K562 (cell line): ENCODE measurements around the gene INTS6. TPM values are rescaled to one million over a fixed set of nuclear protein-coding genes. Genes with fewer than 3 reads are reported as not detected.

Experiments
- ATAC-seq: fragments of 200-7000 bp; cut with Tn5 transposase; 3 replicates; pipeline ENCODE4 v1.9.1; 2020; ENCODE audit warnings: moderate library complexity
- BruUV-seq: library from RNA; stranded (reverse); fragments of 400-500 nt; replicated peaks from 2 replicates; lab custom pipeline; 2021; lab: Mats Ljungman, UMichigan
- CTCF ChIA-PET: fragments of 300-600 bp; formaldehyde crosslinking; extraction: SDS; loops from one replicate; lab custom pipeline; 2021; ENCODE audit warnings: low intra/inter-chr PET ratio; lab: Yijun Ruan, JAX
- POLR2A ChIA-PET: fragments of 300-600, 350-650 bp; sonication (Branson Sonifier 250); formaldehyde crosslinking; extraction: SDS; loops from one replicate; lab custom pipeline; 2021; ENCODE audit warnings: antibody characterized with exemption, inconsistent platforms; lab: Yijun Ruan, JAX
- DNase-seq, 4 experiments: peaks; one replicate each; pipeline versions ENCODE4 v3.0.0 to v3.0.0-alpha.2; 2011 to 2018; ENCODE audit warnings: low spot score in 3 of 4, mixed read lengths in 3 of 4; ENCODE audit errors: extremely low read depth in 1 of 4
- FAIRE-seq: peaks from 2 replicates; lab custom pipeline; 2011; peaks lifted over from hg19 to GRCh38; lab: Jason Lieb, UNC
- H2AFZ ChIP-seq: 2 replicates; pipeline ENCODE4 v1.6.0; 2011; ENCODE audit warnings: low read depth, low read length, control low read depth, inconsistent platforms
- H3K27ac ChIP-seq: fragments of 200-600 bp; 3 replicates; pipeline ENCODE4 v1.8.0; 2011; ENCODE audit warnings: low read depth, mild to moderate bottlenecking, control low read depth, inconsistent platforms, low read length, moderate library complexity, mixed read lengths; ENCODE audit errors: extremely low read depth
- H3K27me3 ChIP-seq, 2 experiments: fragments of 300-600 bp in 1 of 2; 2 replicates in 1 of 2; 3 replicates in 1 of 2; pipeline versions ENCODE4 v1.6.0 to v1.8.0; 2011; ENCODE audit warnings: inconsistent platforms in 2 of 2, low read length in 2 of 2, mild to moderate bottlenecking in 1 of 2, mixed read lengths in 1 of 2, moderate library complexity in 1 of 2; ENCODE audit not compliant: control insufficient read depth in 2 of 2, insufficient read depth in 2 of 2
- H3K36me3 ChIP-seq: fragments of 300-600 bp; 3 replicates; pipeline ENCODE4 v1.8.0; 2011; ENCODE audit warnings: mild to moderate bottlenecking, low read length, inconsistent platforms; ENCODE audit not compliant: control insufficient read depth, insufficient read depth
- H3K4me1 ChIP-seq, 2 experiments: fragments of 200-600 bp in 1 of 2; replicated peaks in 1 of 2; 2 replicates in 1 of 2; 3 replicates in 1 of 2; pipeline versions ENCODE4 v1.5.1 to v1.8.0; 2011; ENCODE audit warnings: inconsistent platforms in 2 of 2, low read length in 2 of 2, mild to moderate bottlenecking in 1 of 2, mixed read lengths in 1 of 2, moderate library complexity in 1 of 2; ENCODE audit not compliant: control insufficient read depth in 2 of 2, insufficient read depth in 2 of 2
- H3K4me2 ChIP-seq: 2 replicates; pipeline ENCODE4 v1.6.1; 2011; ENCODE audit warnings: low read length, control low read depth, inconsistent platforms, mixed read lengths; ENCODE audit not compliant: insufficient read depth
- H3K4me3 ChIP-seq: fragments of 200-600 bp; sonication (generic), shearing (Covaris generic); 2 replicates; pipeline ENCODE4 v1.5.1; 2016; ENCODE audit warnings: control low read depth, inconsistent platforms
- H3K79me2 ChIP-seq: fragments of 200-600 bp; 3 replicates; pipeline ENCODE4 v1.8.0; 2011; ENCODE audit warnings: low read length, inconsistent platforms; ENCODE audit not compliant: control insufficient read depth, insufficient read depth
- H3K9ac ChIP-seq, 2 experiments: 2 replicates each; pipeline versions ENCODE4 v1.6.0 to v1.6.1; 2011; ENCODE audit warnings: low read depth in 2 of 2, low read length in 2 of 2, control low read depth in 1 of 2, inconsistent platforms in 1 of 2, mild to moderate bottlenecking in 1 of 2, mixed read lengths in 1 of 2; ENCODE audit not compliant: insufficient read depth in 1 of 2
- H3K9me1 ChIP-seq: one replicate; pipeline ENCODE4 v1.6.0; 2011; ENCODE audit warnings: inconsistent platforms, mild to moderate bottlenecking, low read length, moderate library complexity; ENCODE audit not compliant: control insufficient read depth, insufficient read depth
- H3K9me3 ChIP-seq: replicated peaks from 2 replicates; pipeline ENCODE4 v1.5.1; 2011; ENCODE audit warnings: low read depth, low read length, inconsistent platforms; ENCODE audit not compliant: control insufficient read depth, insufficient read depth
- H4K20me1 ChIP-seq: replicated peaks from 2 replicates; pipeline ENCODE4 v1.6.1; 2011; ENCODE audit warnings: low read length, inconsistent platforms, mixed read lengths; ENCODE audit not compliant: control insufficient read depth, insufficient read depth
- CHD1 ChIP-seq: fragments of 200-600 bp; sonication (generic); IDR thresholded peaks from one replicate; pipeline ENCODE4 v1.6.1; 2012; ENCODE audit warnings: mild to moderate bottlenecking, moderate library complexity, low read length, inconsistent platforms
- EP400 ChIP-seq: fragments of 450-650 bp; IDR thresholded peaks from 2 replicates; pipeline ENCODE4 v1.6.1; 2017; ENCODE audit warnings: antibody characterized with exemption, mild to moderate bottlenecking, moderate library complexity
- MCM2 ChIP-seq: fragments of 450-650 bp; IDR thresholded peaks from 2 replicates; pipeline ENCODE4 v1.6.1; 2017; ENCODE audit warnings: low read depth, mild to moderate bottlenecking
- MCM3 ChIP-seq: fragments of 450-650 bp; IDR thresholded peaks from 2 replicates; pipeline ENCODE4 v1.6.1; 2016
- MTA3 ChIP-seq: fragments of 450-650 bp; formaldehyde crosslinking; IDR thresholded peaks from 2 replicates; pipeline ENCODE4 v1.6.1; 2017; ENCODE audit warnings: mild to moderate bottlenecking, borderline replicate concordance
- NFXL1 ChIP-seq: fragments of 450-650 bp; formaldehyde crosslinking; IDR thresholded peaks from 2 replicates; pipeline ENCODE4 v1.4.0; 2021; ENCODE audit warnings: mild to moderate bottlenecking
- STAG1 ChIP-seq: sonication (generic); formaldehyde crosslinking; IDR thresholded peaks from 2 replicates; pipeline ENCODE4 v1.5.0; 2020; ENCODE audit warnings: missing genetic modification reagents, borderline replicate concordance
- ZBTB7A ChIP-seq: IDR thresholded peaks from 2 replicates; pipeline ENCODE4 v1.6.1; 2011; ENCODE audit warnings: low read depth, mild to moderate bottlenecking, low read length, moderate library complexity, borderline replicate concordance; ENCODE audit not compliant: control insufficient read depth
- ZNF830 ChIP-seq: fragments of 250-450 bp; sonication (Bioruptor Pico); IDR thresholded peaks from 2 replicates; pipeline ENCODE4 v1.5.0; 2021; ENCODE audit warnings: mild to moderate bottlenecking
- WGBS: fragments of 100-300 bp; shearing (Covaris generic); methylation state at CpG from one replicate; pipeline ENCODE4 v1.1.6; 2016; ENCODE audit warnings: low coverage, mixed read lengths; ENCODE audit not compliant: insufficient coverage; ENCODE audit errors: missing lambda C conversion rate; 5-methylcytosine and 5-hydroxymethylcytosine counted together
- in situ Hi-C: fragments of 300-500 bp; cut with MboI; formaldehyde crosslinking; loops from 4 replicates; pipeline ENCODE4 v1.15.0; 2018; ENCODE audit warnings: inconsistent platforms, mixed read lengths
- intact Hi-C: fragments of 100-400 bp; cut with micrococcal nuclease; formaldehyde crosslinking; loops from 2 replicates; pipeline ENCODE4 v1.14.2; 2022
- polyA plus RNA-seq, 8 experiments: library from polyadenylated mRNA; depleted of rRNA in 4 of 8; stranded (reverse) in 5 of 8; unstranded in 3 of 8; fragments of >200 nt; fragmentation: Nextera tagmentation in 2 of 8; fragmentation: Illumina TruSeq in 1 of 8; extraction: Ambion mirVana in 2 of 8; extraction: Trizol in 1 of 8; gene quantifications; 2 replicates each; pipeline versions ENCODE4 v1.2.1 to v1.2.3, GENCODE V29; 2011 to 2014; ENCODE audit warnings: inconsistent platforms in 1 of 8, missing spikeins in 1 of 8
- total RNA-seq, 7 experiments: library from RNA; depleted of rRNA in 6 of 7; stranded (reverse); fragments of >200 nt in 6 of 7; fragmentation: Illumina TruSeq in 2 of 7; extraction: Trizol in 2 of 7; gene quantifications; 2 replicates each; pipeline versions ENCODE4 v1.2.1 to v1.2.3, GENCODE V29; 2011 to 2021; ENCODE audit warnings: low replicate concordance in 1 of 7
- TF ChIP-seq, protein P1 (sequence below), 2 experiments: IDR thresholded peaks; 2 replicates each; pipeline ENCODE4 v1.6.1; 2012; ENCODE audit warnings: improper control_type of control experiment in 2 of 2, low read depth in 2 of 2, low read length in 2 of 2, borderline replicate concordance in 1 of 2
- TF ChIP-seq, protein P2 (sequence below), 2 experiments: fragments of 450-650 bp in 1 of 2; sonication (generic) in 1 of 2; formaldehyde crosslinking in 1 of 2; IDR thresholded peaks in 1 of 2; conservative IDR thresholded peaks in 1 of 2; 2 replicates each; pipeline versions ENCODE4 v1.6.1 to v1.8.1; 2016 to 2023; ENCODE audit warnings: mild to moderate bottlenecking in 2 of 2, moderate library complexity in 2 of 2, inconsistent platforms in 1 of 2, missing genetic modification reagents in 1 of 2

The INTS6 gene
- total and polyA plus RNA-seq, 9 of the 15 experiments (the other 6 are each of a cell fraction or from before 2014, with no cell fraction given) = 3.7 to 29.8 (median 16.1) TPM

DNA sequence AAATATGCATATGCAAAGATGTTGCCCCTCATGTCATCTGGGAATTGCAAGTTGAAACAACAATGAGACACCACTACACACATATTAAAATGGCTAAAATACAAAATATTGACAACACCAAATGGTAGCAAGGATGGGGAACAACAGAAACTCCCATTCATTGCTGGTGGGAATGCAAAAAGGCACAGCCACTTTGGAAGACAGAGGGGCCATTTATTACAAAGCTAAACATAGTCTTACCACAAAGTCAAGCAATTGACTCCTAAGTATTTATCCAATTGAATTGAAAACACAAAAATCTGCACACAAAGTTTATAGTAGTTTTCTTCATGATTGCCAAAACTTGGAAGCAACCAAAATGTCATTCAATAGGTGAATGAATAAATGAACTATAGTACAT lies 119.4 kb downstream of the INTS6 start:
- Histone ChIP-seq H3K27me3 (peaks cover 5 to 22% of the 10 kb centered on the region in 2 experiments; a peak in 4 of 5 replicates), H3K4me1 (no peaks in the 10 kb centered on the region; a peak in 2 of 5 replicates), H3K36me3 (no peaks in the 10 kb centered on the region), H3K79me2 (no peaks in the 10 kb centered on the region), H3K9me3 (no peaks in the 10 kb centered on the region), H4K20me1 (no peaks in the 10 kb centered on the region), H3K4me2 (no peak overlapping the region), H3K9me1 (no peaks in the 10 kb centered on the region), H2AFZ (no peak overlapping the region), H3K4me3 (no peak overlapping the region), H3K27ac (no peak overlapping the region), H3K9ac (no peak overlapping the region)
- TF ChIP-seq EP400 (no peak), MTA3 (no peak), MCM3 (no peak)
- DNase-seq (no peak), ATAC-seq (no peak), FAIRE-seq (no peak)
- ChIA-PET CTCF (no interaction called here), POLR2A (no interaction called here)
- no TSS peak for BruUV-seq
- intact Hi-C loops = no loop called here
- in situ Hi-C loops = no loop called here

DNA sequence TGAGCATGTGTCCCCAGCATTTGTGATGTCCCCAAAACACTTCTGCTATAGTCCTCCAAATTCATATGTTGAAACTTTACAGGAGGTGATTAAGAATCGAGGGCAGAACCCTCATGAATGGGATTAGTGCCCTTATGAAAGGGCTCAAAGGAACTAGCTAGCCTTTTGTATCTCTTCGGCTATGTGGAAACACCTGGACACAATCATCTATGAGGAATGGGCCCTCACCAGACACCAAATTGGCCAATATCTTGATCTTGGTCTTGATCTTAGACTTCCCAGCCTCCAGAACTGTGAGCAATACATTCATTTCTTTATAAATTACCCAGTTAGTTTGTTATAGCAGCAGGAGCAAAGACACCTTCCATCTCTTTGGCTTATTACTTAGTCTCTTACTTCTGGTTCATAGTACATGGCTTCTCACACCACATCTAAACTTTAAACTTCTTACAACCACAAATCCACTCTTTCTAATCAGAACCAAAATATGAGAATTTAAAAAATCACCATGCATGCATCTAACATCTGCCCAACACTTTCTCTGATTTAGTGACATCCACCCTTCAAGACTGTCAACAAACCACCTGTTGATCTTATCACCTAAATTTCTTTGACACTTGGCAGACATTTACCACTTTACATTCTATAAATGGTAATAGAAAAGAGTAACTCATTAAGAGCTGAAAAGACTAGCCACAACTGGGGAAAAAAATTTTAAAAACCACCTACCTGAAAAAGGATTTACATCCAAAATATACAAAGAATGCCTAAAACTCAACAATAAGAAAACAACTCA lies 120.1 kb downstream of the INTS6 start:
- in situ Hi-C loops (no loop called here), intact Hi-C loops (no loop called here)
- no peak overlapping the region for H3K27ac ChIP-seq
- H2AFZ ChIP-seq = no peak overlapping the region
- ChIA-PET POLR2A (no interaction called here), CTCF (no interaction called here)
- no peak overlapping the region for H3K4me2 ChIP-seq
- FAIRE-seq (no peak), ATAC-seq (no peak), DNase-seq (no peak)
- H3K9ac ChIP-seq = no peak overlapping the region
- 6% methylated on average over 2 of the region's 2 CpGs for WGBS
- H3K9me3 ChIP-seq = no peaks in the 10 kb centered on the region
- no TSS peak for BruUV-seq
- H3K9me1 ChIP-seq = no peaks in the 10 kb centered on the region
- peaks cover 5 to 18% of the 10 kb centered on the region in 2 experiments; a peak in 3 of 5 replicates for H3K27me3 ChIP-seq
- no peaks in the 10 kb centered on the region for H3K79me2 ChIP-seq
- no peaks in the 10 kb centered on the region; a peak in 2 of 5 replicates for H3K4me1 ChIP-seq
- no peak overlapping the region for H3K4me3 ChIP-seq
- no peaks in the 10 kb centered on the region for H3K36me3 ChIP-seq
- H4K20me1 ChIP-seq = no peaks in the 10 kb centered on the region
- TF ChIP-seq, protein P1, sequence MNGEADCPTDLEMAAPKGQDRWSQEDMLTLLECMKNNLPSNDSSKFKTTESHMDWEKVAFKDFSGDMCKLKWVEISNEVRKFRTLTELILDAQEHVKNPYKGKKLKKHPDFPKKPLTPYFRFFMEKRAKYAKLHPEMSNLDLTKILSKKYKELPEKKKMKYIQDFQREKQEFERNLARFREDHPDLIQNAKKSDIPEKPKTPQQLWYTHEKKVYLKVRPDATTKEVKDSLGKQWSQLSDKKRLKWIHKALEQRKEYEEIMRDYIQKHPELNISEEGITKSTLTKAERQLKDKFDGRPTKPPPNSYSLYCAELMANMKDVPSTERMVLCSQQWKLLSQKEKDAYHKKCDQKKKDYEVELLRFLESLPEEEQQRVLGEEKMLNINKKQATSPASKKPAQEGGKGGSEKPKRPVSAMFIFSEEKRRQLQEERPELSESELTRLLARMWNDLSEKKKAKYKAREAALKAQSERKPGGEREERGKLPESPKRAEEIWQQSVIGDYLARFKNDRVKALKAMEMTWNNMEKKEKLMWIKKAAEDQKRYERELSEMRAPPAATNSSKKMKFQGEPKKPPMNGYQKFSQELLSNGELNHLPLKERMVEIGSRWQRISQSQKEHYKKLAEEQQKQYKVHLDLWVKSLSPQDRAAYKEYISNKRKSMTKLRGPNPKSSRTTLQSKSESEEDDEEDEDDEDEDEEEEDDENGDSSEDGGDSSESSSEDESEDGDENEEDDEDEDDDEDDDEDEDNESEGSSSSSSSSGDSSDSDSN (IDR thresholded peaks at IDR 0.05; ENCODE audit: borderline replicate concordance in 1 of 2, low read depth in 2 of 2, low read length in 2 of 2) = no peak
- TF ChIP-seq, protein P2, sequence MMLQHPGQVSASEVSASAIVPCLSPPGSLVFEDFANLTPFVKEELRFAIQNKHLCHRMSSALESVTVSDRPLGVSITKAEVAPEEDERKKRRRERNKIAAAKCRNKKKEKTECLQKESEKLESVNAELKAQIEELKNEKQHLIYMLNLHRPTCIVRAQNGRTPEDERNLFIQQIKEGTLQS (IDR thresholded peaks at IDR 0.05) = no peak
- TF ChIP-seq, protein P2 (CRISPR knock-in tag; conservative IDR thresholded peaks at IDR 0.05) = no peak
- no peak for TF ChIP-seq ZNF830
- no peak for TF ChIP-seq CHD1
- no peak for TF ChIP-seq NFXL1 (CRISPR knock-in tag)
- no peak for TF ChIP-seq MCM2
- no peak for TF ChIP-seq STAG1 (CRISPR knock-in tag)
- no peak for TF ChIP-seq ZBTB7A
